ENCODE results near the gene PTPRN2. TPM values are rescaled to one million over a fixed set of nuclear protein-coding genes. Genes with fewer than 3 reads are reported as not detected.

The PTPRN2 gene
- total RNA-seq, 2 donors from 2014 or later, result 0.72 to 0.79 TPM

- DNase-seq, result no peak
- no peak overlapping the region for H3K27ac Mint-ChIP-seq
- peaks cover 7 to 8% of the 10 kb centered on the region in 2 donors for H3K9me3 Mint-ChIP-seq
- ATAC-seq (replicated peaks in 1 of 2), result no peak
- H3K4me3 Mint-ChIP-seq, result no peak overlapping the region
- no peaks in the 10 kb centered on the region for H3K4me1 Mint-ChIP-seq (ENCODE audit: low read depth)
- H3K27me3 Mint-ChIP-seq (ENCODE audit: low read depth), result peaks cover 16% of the 10 kb centered on the region
- H3K36me3 Mint-ChIP-seq (ENCODE audit: insufficient read depth in 2 of 2), result peaks cover 5 to 7% of the 10 kb centered on the region in 2 donors
Measured at GRCh38 chr7:157772486-157773130, 815.0 kb downstream of the PTPRN2 start.

DNA sequence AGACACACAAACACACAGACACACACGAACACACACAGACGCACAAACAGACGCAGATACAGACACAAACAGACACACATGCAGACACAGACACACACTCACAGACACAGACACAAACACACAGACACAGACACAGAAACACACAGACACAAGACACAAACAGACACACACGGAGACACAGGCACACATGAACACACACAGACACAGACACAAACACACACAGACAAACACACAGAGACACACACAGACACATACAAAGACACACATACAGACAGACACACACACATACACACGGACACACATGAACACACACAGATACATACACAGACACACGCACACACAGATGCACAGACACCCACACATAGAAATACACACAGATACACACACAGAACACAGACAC lies 815.9 kb downstream of the PTPRN2 start:
- Mint-ChIP-seq H3K4me3 (no peak overlapping the region), H3K4me1 (ENCODE audit: low read depth) (no peaks in the 10 kb centered on the region), H3K27ac (no peak overlapping the region), H3K27me3 (ENCODE audit: low read depth) (peaks cover 10% of the 10 kb centered on the region), H3K9me3 (peaks cover 7 to 8% of the 10 kb centered on the region in 2 donors), H3K36me3 (ENCODE audit: insufficient read depth in 2 of 2) (peaks cover 5 to 7% of the 10 kb centered on the region in 2 donors)
- DNase-seq (no peak), ATAC-seq (replicated peaks in 1 of 2) (no peak)

- no peak for ATAC-seq (replicated peaks in 1 of 2)
- H3K27me3 Mint-ChIP-seq (ENCODE audit: low read depth), result peaks cover 9% of the 10 kb centered on the region
- peaks cover 5 to 10% of the 10 kb centered on the region in 2 donors for H3K36me3 Mint-ChIP-seq (ENCODE audit: insufficient read depth in 2 of 2)
- no peak overlapping the region for H3K4me3 Mint-ChIP-seq
- no peaks in the 10 kb centered on the region for H3K4me1 Mint-ChIP-seq (ENCODE audit: low read depth)
- no peak for DNase-seq
- H3K27ac Mint-ChIP-seq, result no peak overlapping the region
- H3K9me3 Mint-ChIP-seq, result peaks cover 13% of the 10 kb centered on the region in 2 donors
Measured at GRCh38 chr7:157770716-157771320, 816.8 kb downstream of the PTPRN2 start.

- Mint-ChIP-seq H3K9me3 (peaks cover 22 to 24% of the 10 kb centered on the region in 2 donors), H3K27me3 (ENCODE audit: low read depth) (peaks cover 9% of the 10 kb centered on the region), H3K36me3 (ENCODE audit: insufficient read depth in 2 of 2) (peaks cover 5 to 15% of the 10 kb centered on the region in 2 donors), H3K4me1 (ENCODE audit: low read depth) (no peaks in the 10 kb centered on the region), H3K4me3 (no peak overlapping the region), H3K27ac (no peak overlapping the region)
- ATAC-seq (replicated peaks in 1 of 2) (no peak), DNase-seq (no peak)
Measured at GRCh38 chr7:157769526-157770215, 818.0 kb downstream of the PTPRN2 start.

DNA sequence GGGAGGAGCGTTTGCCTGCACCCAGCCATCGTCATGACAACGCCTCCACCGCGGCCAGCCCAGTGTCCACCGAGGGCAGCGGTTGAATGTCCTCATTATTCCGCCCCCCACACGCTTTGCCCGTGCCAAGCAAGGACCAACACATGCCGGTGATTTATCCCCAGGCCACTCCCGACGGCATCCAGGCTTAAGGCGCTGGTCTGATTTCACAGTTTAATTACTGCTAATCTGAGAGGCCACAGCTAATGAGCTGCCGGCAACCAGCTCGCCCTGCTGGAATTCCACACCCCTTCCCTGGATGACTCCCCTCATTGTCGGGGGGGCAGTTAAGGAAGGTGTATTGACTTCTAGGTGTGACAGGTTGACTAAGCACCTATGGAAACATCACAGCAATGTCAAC lies 818.5 kb downstream of the PTPRN2 start:
- DNase-seq (no peak), ATAC-seq (replicated peaks in 1 of 2) (no peak)
- Mint-ChIP-seq H3K27ac (no peak overlapping the region), H3K9me3 (peaks cover 22 to 25% of the 10 kb centered on the region in 2 donors), H3K36me3 (ENCODE audit: insufficient read depth in 2 of 2) (peaks cover 5 to 16% of the 10 kb centered on the region in 2 donors), H3K4me1 (ENCODE audit: low read depth) (no peaks in the 10 kb centered on the region), H3K4me3 (no peak overlapping the region), H3K27me3 (ENCODE audit: low read depth) (peaks cover 9% of the 10 kb centered on the region)

DNA sequence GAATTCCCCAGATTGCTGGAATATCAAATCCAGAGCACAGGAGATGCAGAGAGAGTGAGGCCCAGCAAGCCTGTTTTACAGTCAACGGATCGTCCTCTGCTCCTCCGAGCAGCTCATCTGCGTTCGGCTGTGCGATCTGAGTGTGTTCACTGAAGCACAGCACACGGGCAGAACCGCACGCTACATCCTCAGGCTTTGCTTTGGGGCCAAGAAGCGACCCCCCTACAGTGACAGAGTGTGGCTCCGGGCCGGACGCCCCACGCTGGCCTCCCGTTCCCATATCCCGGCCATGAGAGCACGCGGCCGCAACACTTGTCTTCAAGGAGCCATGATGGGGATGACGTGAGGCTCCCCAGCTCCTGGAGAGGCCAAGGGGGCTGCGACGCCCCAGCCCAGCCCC lies 819.4 kb downstream of the PTPRN2 start:
- Mint-ChIP-seq H3K27ac (no peak overlapping the region), H3K9me3 (peaks cover 22 to 25% of the 10 kb centered on the region in 2 donors)

GRCh38 chr7:157767506-157768197 lies 820.0 kb downstream of the PTPRN2 start:
- no peak for ATAC-seq (replicated peaks in 1 of 2)
- Mint-ChIP-seq H3K4me1 (ENCODE audit: low read depth) (no peaks in the 10 kb centered on the region), H3K36me3 (ENCODE audit: insufficient read depth in 2 of 2) (peaks cover 5 to 16% of the 10 kb centered on the region in 2 donors), H3K27ac (no peak overlapping the region), H3K9me3 (peaks cover 22 to 25% of the 10 kb centered on the region in 2 donors), H3K4me3 (no peak overlapping the region), H3K27me3 (ENCODE audit: low read depth) (peaks cover 9% of the 10 kb centered on the region)
- DNase-seq, result no peak

More for the DNA sequence above, 819.4 kb downstream of the PTPRN2 start:
- no peak for ATAC-seq (replicated peaks in 1 of 2)
- Mint-ChIP-seq H3K4me1 (ENCODE audit: low read depth) (no peaks in the 10 kb centered on the region), H3K27me3 (ENCODE audit: low read depth) (peaks cover 9% of the 10 kb centered on the region), H3K36me3 (ENCODE audit: insufficient read depth in 2 of 2) (peaks cover 5 to 16% of the 10 kb centered on the region in 2 donors), H3K4me3 (no peak overlapping the region)
- no peak for DNase-seq

DNA sequence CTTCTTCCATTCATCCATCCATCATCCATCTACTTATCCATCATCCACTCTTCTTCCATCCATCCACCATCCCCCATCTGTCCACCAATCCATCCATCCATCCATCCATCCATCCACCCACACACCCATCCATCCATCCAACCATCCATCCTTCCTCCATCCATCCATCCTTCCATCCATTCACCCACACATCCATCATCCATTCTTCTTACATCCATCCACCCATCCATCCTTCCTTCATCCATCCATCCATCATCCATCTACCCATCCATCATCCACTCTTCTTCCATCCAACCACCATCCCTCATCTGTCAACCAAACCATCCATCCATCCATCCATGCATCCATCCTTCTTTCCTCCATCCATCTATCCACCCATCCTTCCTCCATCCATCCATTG lies 821.5 kb downstream of the PTPRN2 start:
- H3K27me3 Mint-ChIP-seq (ENCODE audit: low read depth), result no peaks in the 10 kb centered on the region
- peaks cover 0 to 9% of the 10 kb centered on the region in 2 donors for H3K36me3 Mint-ChIP-seq (ENCODE audit: insufficient read depth in 2 of 2)
- no peak overlapping the region for H3K4me3 Mint-ChIP-seq
- no peak for ATAC-seq (replicated peaks in 1 of 2)
- peaks cover 15 to 17% of the 10 kb centered on the region in 2 donors for H3K9me3 Mint-ChIP-seq
- no peak for DNase-seq
- H3K27ac Mint-ChIP-seq, result no peak overlapping the region
- H3K4me1 Mint-ChIP-seq (ENCODE audit: low read depth), result no peaks in the 10 kb centered on the region

DNA sequence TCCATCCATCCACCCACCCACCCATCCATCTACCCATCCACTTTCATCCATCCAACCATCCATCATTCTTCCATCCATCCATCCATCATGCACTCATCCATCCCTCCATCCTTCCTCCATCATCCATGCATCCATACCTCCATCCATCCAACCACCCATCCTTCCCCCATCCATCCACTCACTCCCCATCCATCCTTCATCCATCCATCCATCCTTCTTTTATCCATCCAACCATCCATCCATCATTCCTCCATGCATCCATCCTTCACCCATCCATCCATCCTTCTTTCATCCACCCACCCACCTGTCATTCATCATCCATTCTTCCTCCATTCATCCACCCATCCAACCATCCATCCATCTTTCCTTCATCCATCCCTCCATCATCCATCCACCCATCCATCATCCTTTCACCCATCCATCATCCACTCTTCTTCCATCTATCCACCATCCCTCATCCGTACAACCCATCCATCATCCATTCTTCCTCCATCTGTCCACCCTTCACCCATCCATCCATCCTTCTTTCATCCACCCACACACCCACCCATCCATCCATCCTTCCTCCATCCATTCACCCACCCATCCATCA lies 822.6 kb downstream of the PTPRN2 start:
- DNase-seq (no peak), ATAC-seq (replicated peaks in 1 of 2) (no peak)
- Mint-ChIP-seq H3K36me3 (ENCODE audit: insufficient read depth in 2 of 2) (peaks cover 0 to 9% of the 10 kb centered on the region in 2 donors), H3K4me3 (no peak overlapping the region), H3K4me1 (ENCODE audit: low read depth) (peaks cover 8% of the 10 kb centered on the region), H3K27ac (no peak overlapping the region), H3K9me3 (peaks cover 15 to 17% of the 10 kb centered on the region in 2 donors), H3K27me3 (ENCODE audit: low read depth) (peaks cover 7% of the 10 kb centered on the region)

DNA sequence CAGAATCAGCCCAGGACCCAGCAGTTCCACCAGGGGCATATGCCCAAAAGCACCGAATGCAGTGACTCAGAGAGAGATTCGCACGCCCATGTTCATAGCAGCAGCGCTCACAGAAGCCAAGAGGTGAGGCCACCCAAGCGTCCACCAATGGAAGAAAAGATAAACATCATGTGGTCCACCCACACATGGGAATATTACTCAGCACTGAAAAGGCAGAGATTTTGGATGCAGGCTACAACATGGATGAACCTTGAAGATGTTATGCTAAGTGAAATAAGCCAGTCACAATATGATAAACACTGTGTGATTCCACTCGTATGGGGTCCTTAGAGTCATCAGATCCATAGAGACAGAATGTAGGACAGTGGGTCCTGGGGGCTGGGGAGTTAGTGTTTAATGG lies 823.4 kb downstream of the PTPRN2 start:
- Mint-ChIP-seq H3K27me3 (ENCODE audit: low read depth) (peaks cover 7% of the 10 kb centered on the region), H3K4me3 (no peak overlapping the region), H3K27ac (no peak overlapping the region), H3K9me3 (peaks cover 15 to 17% of the 10 kb centered on the region in 2 donors), H3K4me1 (ENCODE audit: low read depth) (peaks cover 9% of the 10 kb centered on the region), H3K36me3 (ENCODE audit: insufficient read depth in 2 of 2) (peaks cover 0 to 9% of the 10 kb centered on the region in 2 donors)
- no peak for DNase-seq
- ATAC-seq (replicated peaks in 1 of 2), result no peak

- Mint-ChIP-seq H3K4me3 (no peak overlapping the region), H3K27me3 (ENCODE audit: low read depth) (peaks cover 7% of the 10 kb centered on the region), H3K27ac (no peak overlapping the region), H3K36me3 (ENCODE audit: insufficient read depth in 2 of 2) (peaks cover 0 to 9% of the 10 kb centered on the region in 2 donors), H3K9me3 (peaks cover 15 to 17% of the 10 kb centered on the region in 2 donors), H3K4me1 (ENCODE audit: low read depth) (peaks cover 9% of the 10 kb centered on the region)
- DNase-seq (no peak), ATAC-seq (replicated peaks in 1 of 2) (no peak)
Measured at GRCh38 chr7:157763279-157764000, 824.2 kb downstream of the PTPRN2 start.

DNA sequence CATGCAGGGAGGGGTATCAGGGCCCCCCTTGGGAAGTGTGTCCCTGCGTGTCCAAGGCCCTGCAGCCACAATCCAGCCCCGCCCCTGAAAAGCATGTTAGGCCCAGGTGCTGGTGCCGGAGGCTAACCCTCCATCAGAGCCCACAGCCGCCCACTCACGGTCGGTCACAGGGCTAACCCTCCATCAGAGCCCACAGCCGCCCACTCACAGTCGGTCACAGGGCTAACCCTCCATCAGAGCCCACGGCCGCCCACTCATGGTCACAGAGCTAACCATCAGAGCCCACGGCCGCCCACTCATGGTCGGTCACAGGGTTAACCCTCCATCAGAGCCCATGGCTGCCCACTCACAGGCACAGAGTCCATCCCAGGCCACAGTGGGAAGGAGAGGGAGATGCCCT lies 824.8 kb downstream of the PTPRN2 start:
- DNase-seq, result no peak
- peaks cover 15 to 17% of the 10 kb centered on the region in 2 donors for H3K9me3 Mint-ChIP-seq
- no peak for ATAC-seq (replicated peaks in 1 of 2)
- H3K4me1 Mint-ChIP-seq (ENCODE audit: low read depth), result peaks cover 9% of the 10 kb centered on the region
- no peak overlapping the region for H3K4me3 Mint-ChIP-seq
- H3K27me3 Mint-ChIP-seq (ENCODE audit: low read depth), result peaks cover 7% of the 10 kb centered on the region
- no peak overlapping the region for H3K27ac Mint-ChIP-seq
- peaks cover 0 to 9% of the 10 kb centered on the region in 2 donors for H3K36me3 Mint-ChIP-seq (ENCODE audit: insufficient read depth in 2 of 2)
